Activated gamma-delta T cell (primary cell): Measurements from ENCODE around the gene FAT3.

Experiments
- DNase-seq: peaks from one replicate; lab custom pipeline; 2025; lab: John Stamatoyannopoulos, UW
- total RNA-seq, 2 donors: gene quantifications; one replicate each; lab custom pipeline; 2026; lab: John Stamatoyannopoulos, UW

FAT3 gene
- 0 to 0.44 reads per million in 2 donors for total RNA-seq

- DNase-seq: no peak
Measured at GRCh38 chr11:92224407-92225124, at the start of gene FAT3. FAT3 (plus strand) TSS chr11:92224818; CDS start chr11:92352113, 127,295 bp downstream.

GRCh38 chr11:92179017-92179670 lies 45.5 kb upstream of the FAT3 start:
- no peak for DNase-seq

GRCh38 chr11:92180226-92180625 lies 44.4 kb upstream of the FAT3 start:
- no peak for DNase-seq

- no peak for DNase-seq
Measured at GRCh38 chr11:92180664-92181251, 43.9 kb upstream of the FAT3 start.

- no peak for DNase-seq
Measured at GRCh38 chr11:92190535-92191206, 33.9 kb upstream of the FAT3 start.

- no peak for DNase-seq
Measured at GRCh38 chr11:92192141-92192540, 32.5 kb upstream of the FAT3 start.

- no peak for DNase-seq
Measured at GRCh38 chr11:92198268-92198667, 26.4 kb upstream of the FAT3 start.

GRCh38 chr11:92199991-92200390 lies 24.6 kb upstream of the FAT3 start:
- no peak for DNase-seq

- DNase-seq: no peak
Measured at GRCh38 chr11:92204731-92205130, 19.9 kb upstream of the FAT3 start.

- no peak for DNase-seq
Measured at GRCh38 chr11:92206441-92206840, 18.2 kb upstream of the FAT3 start.

GRCh38 chr11:92211576-92212167 lies 12.9 kb upstream of the FAT3 start:
- no peak for DNase-seq

- no peak for DNase-seq
Measured at GRCh38 chr11:92212530-92212929, 12.1 kb upstream of the FAT3 start.

GRCh38 chr11:92216789-92217188 lies 7.8 kb upstream of the FAT3 start:
- DNase-seq: no peak

GRCh38 chr11:92219476-92219875 lies 5.1 kb upstream of the FAT3 start:
- no peak for DNase-seq

GRCh38 chr11:92222701-92223100 lies 1.9 kb upstream of the FAT3 start:
- no peak for DNase-seq

GRCh38 chr11:92224054-92224406 lies 588 bp upstream of the FAT3 start:
- DNase-seq: no peak

- DNase-seq: peak; percentile 6
Measured at GRCh38 chr11:92225125-92225567, 528 bp downstream of the FAT3 start.

GRCh38 chr11:92225568-92226330 lies 1.1 kb downstream of the FAT3 start:
- DNase-seq: peak; percentile 4

GRCh38 chr11:92226331-92227229 lies 2.0 kb downstream of the FAT3 start:
- DNase-seq: peak; percentile 6

- no peak for DNase-seq
Measured at GRCh38 chr11:92227230-92227814, 2.7 kb downstream of the FAT3 start.
